CD4-positive, alpha-beta T cell treated with Interleukin-4 for 1 hour (primary cell): ENCODE data around the gene GMEB2.

ENCODE experiments used
- DNase-seq, 2 donors: peaks; one replicate each; pipeline ENCODE4 v3.0.0-alpha.2; 2020 to 2022

The GMEB2 gene

GRCh38 chr20:63568170-63568981, 58.5 kb downstream of the GMEB2 start:
- no peak for DNase-seq

GRCh38 chr20:63567386-63568169, 59.3 kb downstream of the GMEB2 start:
- DNase-seq, result peak; percentile 71

- DNase-seq, result peak; percentile 20 to 39
Measured at GRCh38 chr20:63567136-63567385, 59.8 kb downstream of the GMEB2 start.

- no peak for DNase-seq
Measured at GRCh38 chr20:63566395-63567135, 60.3 kb downstream of the GMEB2 start.

- no peak for DNase-seq
Measured at GRCh38 chr20:63565699-63566335, 61.1 kb downstream of the GMEB2 start.

- DNase-seq, result no peak
Measured at GRCh38 chr20:63565021-63565698, 61.7 kb downstream of the GMEB2 start.

- no peak for DNase-seq
Measured at GRCh38 chr20:63564036-63564810, 62.7 kb downstream of the GMEB2 start.

- DNase-seq, result no peak
Measured at GRCh38 chr20:63563225-63563935, 63.5 kb downstream of the GMEB2 start.

GRCh38 chr20:63562461-63563224, 64.3 kb downstream of the GMEB2 start:
- no peak for DNase-seq

- DNase-seq, result no peak
Measured at GRCh38 chr20:63561624-63562396, 65.1 kb downstream of the GMEB2 start.

GRCh38 chr20:63560856-63561609, 65.9 kb downstream of the GMEB2 start:
- no peak for DNase-seq

- no peak for DNase-seq
Measured at GRCh38 chr20:63560333-63560805, 66.5 kb downstream of the GMEB2 start.

GRCh38 chr20:63559485-63560332, 67.2 kb downstream of the GMEB2 start:
- DNase-seq, result peak; percentile 76

GRCh38 chr20:63558804-63559484, 68.0 kb downstream of the GMEB2 start:
- DNase-seq, result no peak

- DNase-seq, result no peak
Measured at GRCh38 chr20:63557481-63557891, 69.4 kb downstream of the GMEB2 start.

- no peak for DNase-seq
Measured at GRCh38 chr20:63556873-63557478, 69.9 kb downstream of the GMEB2 start.
